CD4-positive, alpha-beta T cell treated with Interleukin-15 for 1 hour (primary cell): ENCODE data around the gene AHCTF1.
"Not testable (repeated sequence)": the region's sequence is repeated elsewhere in the genome, so short reads cannot be mapped to it uniquely, and the experiment has no call there.

Source experiments
- DNase-seq: peaks from one replicate; pipeline ENCODE4 v3.0.0-alpha.2; 2020

AHCTF1 gene

DNA sequence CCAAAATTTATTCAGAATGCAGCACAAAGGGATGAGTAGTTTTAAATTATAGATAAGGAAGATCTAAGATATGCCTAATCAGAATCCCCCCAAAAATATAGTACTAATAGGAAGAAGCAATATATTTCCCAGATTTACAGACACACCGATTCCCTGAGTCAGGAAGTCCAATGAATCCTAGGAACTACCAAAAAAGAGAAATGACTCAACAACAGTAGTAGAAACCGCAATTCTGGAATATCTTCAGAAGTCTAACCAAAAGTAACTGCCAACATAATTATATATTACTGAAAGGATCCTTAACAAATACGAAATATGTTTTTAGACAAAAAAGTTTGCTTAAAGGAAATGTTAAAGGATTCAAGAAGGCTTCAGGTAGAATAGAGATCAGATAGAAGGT lies 10.3 kb downstream of the AHCTF1 start:
- no peak for DNase-seq

DNA sequence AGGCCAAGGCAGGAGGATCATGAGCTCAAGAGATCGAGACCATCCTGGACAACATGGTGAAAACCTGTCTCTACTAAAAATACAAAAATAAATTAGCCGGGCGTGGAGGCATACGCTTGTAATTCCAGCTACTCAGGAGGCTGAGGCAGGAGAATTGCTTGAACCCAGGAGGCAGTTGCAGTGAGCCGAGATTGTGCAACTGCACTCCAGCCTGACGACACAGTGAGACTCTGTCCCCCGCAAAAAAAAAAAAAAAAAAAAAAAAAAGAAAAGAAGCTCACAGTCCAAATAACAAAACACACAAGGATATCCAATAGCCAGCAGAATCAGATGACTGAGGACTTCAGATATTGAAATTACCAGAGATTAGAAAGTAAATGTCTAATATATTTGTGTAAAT lies 11.8 kb downstream of the AHCTF1 start:
- DNase-seq, result no peak

GRCh38 chr1:246916026-246916923 lies 15.5 kb downstream of the AHCTF1 start:
- DNase-seq, result not testable (repeated sequence)

DNA sequence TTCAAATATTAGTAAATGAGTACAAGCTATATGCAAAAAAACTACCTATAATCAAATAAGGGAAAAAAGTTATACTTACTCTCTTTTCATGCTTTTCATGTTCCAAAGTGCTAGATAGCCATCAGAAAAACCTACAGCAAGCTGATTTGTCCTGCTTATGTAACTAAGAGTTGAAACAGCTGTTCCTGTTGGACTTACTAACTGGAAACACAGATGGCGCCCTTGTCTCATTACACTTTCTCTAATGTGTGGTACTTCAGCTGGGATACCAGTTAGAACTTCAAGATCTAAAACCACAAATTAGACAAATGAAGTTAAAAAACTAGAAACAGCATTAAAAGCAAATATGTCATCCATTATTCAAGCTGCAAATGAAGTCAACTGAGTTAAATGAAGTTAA lies 24.3 kb downstream of the AHCTF1 start:
- DNase-seq, result peak; percentile 20

DNA sequence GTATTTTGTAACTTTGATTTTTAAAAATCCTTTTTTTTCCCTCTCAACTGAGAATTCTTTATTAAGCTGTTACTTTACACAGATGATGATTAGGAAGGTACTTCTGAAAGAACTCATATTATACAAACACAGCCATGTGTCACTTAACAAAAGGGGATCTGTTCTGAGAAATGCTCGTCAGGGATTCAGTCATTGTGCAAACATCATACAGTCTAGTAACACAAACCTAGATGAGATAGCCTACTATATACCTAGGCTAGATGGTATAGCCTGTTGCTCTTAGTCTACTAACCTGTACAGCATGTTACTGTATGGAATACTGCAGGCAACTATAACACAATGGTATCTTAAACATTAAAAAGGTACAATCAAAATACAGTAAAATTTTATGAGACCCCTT lies 24.9 kb downstream of the AHCTF1 start:
- DNase-seq, result no peak

DNA sequence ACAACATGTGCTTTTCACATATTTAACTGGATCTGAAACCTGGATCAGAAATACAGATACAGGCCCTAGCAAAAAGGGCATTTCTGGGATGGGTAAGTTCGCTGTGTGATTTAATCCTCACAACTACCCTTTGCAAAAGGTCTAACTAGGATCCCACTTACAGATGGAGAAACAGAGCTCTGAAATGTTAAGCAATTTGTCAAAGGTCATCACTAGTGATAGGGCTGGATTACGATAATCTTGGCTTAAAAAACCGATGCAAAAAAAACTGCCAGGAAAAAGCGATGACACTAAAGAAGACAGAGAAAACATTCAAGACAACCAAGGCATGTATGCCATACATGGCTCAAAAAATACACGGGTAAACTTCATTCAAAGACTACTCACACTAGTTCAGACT lies 29.9 kb downstream of the AHCTF1 start:
- DNase-seq, result no peak

DNA sequence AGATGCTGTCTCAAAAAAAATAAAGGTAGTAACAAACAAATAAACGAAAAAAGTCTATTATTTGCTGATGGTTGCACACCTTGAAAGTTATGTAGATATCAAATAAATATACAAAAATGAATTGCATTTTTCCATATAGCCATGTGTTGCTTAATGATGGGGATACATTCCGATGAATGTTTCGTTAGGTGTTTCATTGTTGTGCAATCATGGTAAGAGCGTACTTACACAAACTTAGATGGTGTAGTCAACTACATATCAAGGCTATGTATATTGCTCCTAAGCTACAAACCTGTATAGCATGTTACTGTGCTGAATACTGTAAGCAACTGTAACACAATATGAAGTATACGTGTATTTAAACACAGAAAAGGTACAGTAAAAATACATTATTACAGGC lies 34.4 kb downstream of the AHCTF1 start:
- no peak for DNase-seq

- no peak for DNase-seq
Measured at GRCh38 chr1:246893191-246893939, 38.4 kb downstream of the AHCTF1 start.

DNA sequence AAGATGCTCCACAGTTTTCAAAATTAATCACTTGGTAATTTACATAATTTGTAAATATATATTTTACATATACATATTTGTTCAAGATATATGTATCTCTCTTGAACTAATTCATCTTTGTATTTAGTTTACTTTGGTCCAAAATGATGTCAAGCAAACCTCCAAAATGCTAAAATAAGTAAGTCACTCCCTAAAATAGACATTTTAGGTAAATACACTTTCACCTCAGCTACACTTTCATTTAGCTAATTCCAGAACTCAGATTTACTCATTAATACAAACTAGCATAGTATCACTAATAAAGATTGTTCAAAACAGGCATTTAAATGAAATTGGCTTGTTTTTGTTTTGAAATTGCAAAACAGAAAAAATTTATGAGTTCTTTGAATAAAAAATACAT lies 40.6 kb downstream of the AHCTF1 start:
- no peak for DNase-seq

GRCh38 chr1:246888522-246888921 lies 43.2 kb downstream of the AHCTF1 start:
- DNase-seq, result no peak

DNA sequence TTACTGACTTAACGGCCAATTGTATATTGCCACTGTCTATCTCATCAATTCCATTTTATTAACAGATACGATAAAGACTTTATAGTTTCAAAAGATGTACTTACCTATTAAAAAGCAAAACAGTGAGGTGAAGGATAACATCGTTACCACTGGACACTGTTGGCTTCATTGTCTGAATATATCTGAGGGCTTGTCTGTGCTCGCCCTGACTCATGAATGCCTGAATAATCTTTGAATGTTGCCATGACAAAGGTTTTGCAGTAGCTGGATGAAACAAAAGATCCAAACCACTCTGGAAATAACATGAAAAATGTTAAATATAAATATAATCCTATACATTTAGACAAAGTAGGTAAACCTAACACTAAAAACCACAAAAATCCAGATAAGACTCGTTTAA lies 46.4 kb downstream of the AHCTF1 start:
- not testable (repeated sequence) for DNase-seq

GRCh38 chr1:246878551-246878950 lies 53.2 kb downstream of the AHCTF1 start:
- DNase-seq, result no peak

- DNase-seq, result no peak
Measured at GRCh38 chr1:246876431-246876830, 55.3 kb downstream of the AHCTF1 start.

DNA sequence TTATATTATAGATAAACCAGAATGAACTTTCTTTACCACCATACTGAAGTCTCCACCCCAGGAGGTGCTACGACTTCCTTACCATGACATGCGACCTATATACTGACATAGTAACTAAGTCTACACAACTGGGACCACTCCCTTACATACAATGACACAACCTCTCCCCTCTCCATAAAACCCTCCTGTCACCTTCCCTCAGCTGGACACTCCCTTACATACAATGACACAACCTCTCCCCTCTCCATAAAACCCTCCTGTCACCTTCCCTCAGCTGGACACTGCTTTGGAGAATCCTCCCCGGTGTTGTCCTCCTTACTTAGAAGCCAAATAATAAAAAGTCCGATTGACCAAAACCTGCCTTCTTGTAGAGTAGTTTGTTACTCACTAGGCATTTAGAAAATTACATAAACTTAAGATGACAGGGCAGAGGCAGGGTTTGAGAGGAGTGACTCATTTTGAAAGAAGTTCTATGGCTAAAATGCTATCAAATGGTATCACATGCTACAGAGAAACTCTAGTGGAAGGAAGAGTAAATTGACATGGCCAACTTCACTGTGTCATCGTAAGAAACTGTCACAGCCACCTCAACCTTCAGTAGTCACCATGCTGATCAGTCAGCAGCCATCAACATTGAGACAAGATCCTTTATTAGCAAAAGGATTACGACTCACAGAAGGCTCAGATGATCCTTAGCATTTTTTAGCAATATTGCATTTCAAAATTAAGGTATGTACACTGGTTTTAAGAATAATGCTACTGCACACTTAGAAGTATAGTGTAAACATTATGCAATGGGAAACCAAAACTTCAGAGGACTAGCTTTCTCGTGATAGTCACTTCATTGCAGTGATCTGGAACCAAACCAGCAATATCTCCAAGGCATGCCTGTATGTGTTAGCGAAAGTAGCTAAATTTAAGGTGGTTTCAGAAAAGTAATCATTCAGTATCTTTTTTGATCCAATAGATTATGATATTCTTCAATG lies 56.4 kb downstream of the AHCTF1 start:
- DNase-seq, result no peak

GRCh38 chr1:246865921-246866320 lies 65.8 kb downstream of the AHCTF1 start:
- no peak for DNase-seq

DNA sequence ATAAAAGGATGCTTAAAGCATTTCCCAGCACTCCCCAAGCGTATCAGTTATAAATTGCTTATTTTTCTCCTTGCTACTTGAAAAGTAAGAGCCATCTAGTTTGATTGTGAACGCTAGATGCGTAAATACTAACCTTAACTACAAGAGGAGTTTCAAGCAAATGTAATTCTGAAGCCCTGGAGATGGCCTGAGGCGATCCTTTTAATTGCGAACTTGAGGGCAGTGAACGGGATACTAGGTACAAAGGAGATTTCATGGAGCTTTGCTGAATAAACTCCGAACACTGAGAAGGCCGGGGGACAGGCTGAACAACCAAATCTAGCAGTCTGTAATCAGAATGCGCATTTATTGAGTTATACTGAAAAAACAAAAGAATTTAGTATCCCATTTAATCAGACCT lies 68.0 kb downstream of the AHCTF1 start:
- not testable (repeated sequence) for DNase-seq

DNA sequence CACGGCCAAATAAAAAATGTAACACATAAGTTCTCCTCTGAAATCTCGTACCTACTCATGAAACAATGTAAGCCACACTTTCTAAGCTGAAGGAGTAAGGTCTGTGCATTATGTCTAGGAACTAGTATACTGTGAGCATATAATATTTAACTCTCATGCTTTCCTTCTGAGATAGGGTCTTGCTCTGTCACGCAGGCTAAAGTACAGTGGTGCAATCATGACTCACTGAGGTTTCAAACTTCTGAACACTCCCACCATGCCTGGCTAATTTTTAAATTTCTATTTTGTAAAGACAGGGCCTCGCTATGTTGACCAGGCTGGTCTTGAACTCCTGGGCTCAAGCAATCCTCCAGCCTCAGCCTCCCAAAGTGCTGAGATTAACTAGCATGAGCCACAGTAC lies 71.3 kb downstream of the AHCTF1 start:
- DNase-seq, result no peak

DNA sequence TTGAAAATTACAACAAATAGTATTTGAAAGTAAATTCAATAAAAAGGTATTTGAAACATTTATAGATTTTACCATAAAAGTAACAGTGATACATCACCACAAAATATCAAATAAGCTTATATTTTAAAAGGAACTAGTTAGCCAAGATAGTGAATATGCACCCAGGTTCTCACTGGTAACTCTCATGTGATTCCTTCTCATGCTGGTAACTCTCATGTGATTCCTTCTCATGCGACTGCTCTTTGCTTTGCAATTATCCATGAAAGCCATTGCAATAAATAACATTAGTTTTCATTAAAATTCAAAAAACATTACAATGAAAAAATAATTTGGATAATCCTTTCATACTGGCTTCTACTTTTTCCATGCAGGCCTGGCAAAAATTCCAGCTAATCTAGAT lies 75.4 kb downstream of the AHCTF1 start:
- no peak for DNase-seq

DNA sequence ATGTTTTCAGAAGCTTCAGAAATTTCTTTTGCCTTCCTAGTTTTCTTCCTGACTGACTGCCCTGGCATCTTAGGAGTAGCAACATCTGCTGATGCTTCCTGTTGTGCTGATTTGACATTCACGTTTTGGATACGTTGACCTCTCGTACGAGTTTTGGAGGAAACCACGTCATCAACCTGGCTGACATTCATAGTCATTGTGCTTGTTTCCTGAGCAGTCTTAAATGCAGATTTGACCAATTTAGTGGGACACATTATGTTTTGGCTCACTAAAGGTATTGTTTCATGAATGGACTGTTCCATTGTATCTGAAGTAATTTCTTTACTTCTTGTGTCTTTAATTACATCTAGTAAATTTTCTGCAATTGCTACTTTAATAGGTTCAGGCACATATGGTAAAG lies 81.1 kb downstream of the AHCTF1 start:
- not testable (repeated sequence) for DNase-seq

GRCh38 chr1:246843876-246844275 lies 87.9 kb downstream of the AHCTF1 start:
- no peak for DNase-seq

DNA sequence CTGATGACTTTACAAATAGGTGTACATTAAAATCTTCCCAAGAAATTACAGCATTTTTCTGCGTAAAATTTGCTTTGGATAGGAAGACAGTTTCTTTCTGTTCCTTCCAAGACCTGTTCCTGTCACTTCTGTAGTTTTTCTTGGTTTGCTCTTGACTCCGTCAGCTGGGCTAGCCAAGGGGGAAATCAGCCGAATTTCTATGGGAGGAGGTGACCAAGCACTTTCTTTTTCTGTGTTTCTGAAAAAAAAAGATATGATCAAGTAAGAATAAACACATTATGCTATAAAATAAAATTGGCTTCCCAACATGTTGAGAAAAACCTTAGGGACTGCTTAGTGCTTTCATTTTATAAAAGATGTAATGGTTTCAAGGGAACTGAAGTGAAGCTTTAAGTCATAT lies 91.0 kb downstream of the AHCTF1 start:
- not testable (repeated sequence) for DNase-seq

GRCh38 chr1:246838118-246838456 lies 93.7 kb downstream of the AHCTF1 start:
- no peak for DNase-seq
